ENCODE results near the gene DNAJC3.

DNA sequence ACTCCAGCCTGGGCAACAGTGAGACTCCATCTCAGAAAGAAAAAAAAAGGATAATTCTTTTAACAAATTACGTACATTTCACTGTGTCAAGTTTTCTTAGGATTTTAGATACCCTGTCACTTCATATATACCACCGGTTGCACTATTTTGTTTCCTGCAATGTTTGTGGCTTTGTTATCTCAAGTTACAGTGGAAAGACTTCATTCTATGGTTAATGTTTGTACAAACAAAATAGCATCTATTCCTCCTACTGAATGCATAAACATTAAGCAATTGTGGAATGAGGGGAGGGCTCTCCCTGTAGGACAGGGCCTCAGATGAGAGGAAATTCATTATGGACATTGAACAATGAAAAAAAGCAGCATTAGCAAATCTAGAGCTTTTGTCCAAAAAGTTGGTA, 120.1 kb downstream of the DNAJC3 start:
- TF ChIP-seq, protein P1, sequence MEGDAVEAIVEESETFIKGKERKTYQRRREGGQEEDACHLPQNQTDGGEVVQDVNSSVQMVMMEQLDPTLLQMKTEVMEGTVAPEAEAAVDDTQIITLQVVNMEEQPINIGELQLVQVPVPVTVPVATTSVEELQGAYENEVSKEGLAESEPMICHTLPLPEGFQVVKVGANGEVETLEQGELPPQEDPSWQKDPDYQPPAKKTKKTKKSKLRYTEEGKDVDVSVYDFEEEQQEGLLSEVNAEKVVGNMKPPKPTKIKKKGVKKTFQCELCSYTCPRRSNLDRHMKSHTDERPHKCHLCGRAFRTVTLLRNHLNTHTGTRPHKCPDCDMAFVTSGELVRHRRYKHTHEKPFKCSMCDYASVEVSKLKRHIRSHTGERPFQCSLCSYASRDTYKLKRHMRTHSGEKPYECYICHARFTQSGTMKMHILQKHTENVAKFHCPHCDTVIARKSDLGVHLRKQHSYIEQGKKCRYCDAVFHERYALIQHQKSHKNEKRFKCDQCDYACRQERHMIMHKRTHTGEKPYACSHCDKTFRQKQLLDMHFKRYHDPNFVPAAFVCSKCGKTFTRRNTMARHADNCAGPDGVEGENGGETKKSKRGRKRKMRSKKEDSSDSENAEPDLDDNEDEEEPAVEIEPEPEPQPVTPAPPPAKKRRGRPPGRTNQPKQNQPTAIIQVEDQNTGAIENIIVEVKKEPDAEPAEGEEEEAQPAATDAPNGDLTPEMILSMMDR (IDR thresholded peaks at IDR 0.05), result no peak
- TF ChIP-seq POLR2A (IDR thresholded peaks at IDR 0.05), result no peak

Data from right lobe of liver (tissue), 4 donors.